Measurements from ENCODE around the gene C16orf74.

C16orf74 gene

DNA sequence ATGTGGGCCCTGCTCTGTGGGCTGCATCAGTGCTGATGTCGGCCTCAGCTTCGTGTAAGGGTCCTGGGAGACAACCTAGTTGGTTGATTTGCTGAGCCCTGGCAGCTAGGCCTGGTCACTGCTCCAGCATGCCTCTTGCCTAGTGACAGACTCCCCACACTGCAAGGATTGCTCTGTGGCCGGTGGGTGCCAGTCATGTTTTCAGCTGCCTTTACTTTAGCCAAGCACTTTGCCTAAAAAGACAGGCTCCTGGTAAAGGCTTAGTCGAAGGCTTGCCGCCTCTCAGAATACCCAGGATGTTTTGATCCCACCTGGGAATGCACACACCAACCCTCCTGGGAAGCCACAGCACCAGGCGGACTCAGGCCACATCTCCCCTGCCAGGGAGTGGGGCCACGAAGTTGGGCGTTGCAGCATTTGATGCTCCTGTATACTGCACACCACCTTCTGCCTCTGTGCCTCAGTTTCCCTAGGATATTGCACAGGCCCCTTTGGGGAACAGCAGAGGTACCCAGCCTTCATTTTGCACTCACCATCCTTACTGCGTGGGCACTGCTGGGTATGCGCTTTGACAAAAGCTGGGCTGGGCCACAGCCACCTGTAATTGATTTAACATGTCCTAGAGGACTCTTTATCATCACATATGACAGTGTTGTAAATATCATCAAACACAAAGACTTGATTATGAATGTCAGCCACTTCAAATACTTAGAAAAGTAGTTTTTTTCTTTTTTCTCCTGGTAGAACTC lies 82.0 kb downstream of the C16orf74 start:
- DNase-seq = no peak

DNA sequence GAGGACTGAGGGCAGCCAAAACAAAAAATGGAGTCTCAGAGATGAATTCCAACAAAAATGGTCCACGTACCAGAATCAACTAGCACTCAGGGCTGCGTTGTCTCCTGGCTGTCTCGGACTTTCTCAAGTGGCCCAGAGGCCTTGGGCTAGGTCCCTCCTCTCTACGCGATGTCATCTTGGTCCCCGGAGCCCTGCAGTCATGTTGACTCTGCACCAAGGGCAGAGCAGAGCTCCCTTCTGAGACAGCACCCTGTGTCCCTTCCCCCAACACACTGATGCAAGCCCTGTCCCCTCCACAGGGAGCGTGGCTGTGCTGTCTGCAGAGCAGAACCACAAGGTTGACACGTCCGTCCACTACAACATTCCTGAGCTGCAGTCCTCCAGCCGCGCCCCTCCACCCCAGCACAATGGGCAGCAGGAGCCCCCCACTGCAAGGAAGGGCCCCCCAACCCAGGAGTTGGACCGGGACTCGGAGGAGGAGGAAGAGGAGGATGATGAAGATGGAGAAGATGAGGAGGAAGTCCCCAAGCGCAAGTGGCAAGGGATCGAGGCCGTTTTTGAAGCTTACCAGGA lies 83.0 kb downstream of the C16orf74 start:
- no peak for DNase-seq

DNA sequence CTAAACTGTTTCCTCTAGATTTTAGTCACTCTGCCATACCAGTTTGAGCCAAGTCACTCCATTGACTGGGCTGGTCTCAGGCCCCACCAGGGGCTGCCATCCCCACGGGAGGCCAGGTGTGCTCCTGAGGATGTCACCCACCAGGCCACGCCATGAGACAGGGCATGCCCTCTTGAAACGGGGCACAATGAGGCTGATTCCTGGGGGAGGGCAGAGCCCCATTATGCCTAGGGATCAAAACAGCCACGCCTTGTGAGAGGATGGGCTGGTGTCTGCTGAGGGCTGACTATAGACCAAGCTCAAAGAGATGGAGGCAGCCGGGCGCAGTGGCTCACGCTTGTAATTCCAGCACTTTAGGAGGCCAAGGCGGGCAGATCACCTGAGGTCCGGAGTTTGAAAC lies 83.6 kb downstream of the C16orf74 start:
- no peak for DNase-seq

DNA sequence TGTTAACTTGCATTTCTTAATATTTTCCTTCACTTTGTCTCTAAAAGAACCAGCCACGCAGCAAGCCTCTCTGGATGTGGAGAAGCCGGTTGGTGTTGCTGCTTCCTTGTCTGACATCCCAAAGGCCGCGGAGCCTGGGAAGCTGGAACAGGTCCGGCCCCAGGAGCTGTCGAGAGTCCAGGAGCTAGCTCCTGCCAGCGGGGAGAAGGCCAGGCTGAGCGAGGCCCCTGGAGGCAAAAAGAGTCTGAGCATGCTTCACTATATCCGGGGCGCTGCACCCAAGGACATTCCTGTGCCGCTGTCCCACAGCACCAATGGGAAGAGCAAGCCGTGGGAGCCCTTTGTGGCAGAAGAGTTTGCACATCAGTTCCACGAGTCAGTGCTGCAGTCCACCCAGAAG lies 85.0 kb downstream of the C16orf74 start:
- no peak for DNase-seq

DNA sequence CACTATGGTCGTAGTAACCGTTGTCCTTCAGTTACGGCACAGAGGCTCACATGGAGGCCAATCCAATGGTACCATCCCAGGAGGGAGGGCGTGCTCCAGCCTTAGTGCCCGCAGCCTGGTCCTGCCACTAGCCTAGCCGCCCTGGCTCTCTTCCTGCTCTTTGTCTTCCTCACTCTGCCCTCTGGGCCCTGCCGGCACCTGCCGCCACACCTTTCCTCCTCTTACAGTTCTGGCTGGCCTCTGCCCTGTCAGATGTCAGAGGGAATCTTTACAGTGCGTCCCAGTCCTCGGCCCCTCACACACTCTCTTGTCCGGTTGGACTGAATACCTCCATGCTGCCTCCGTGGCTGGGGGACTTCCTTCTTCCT lies 85.5 kb downstream of the C16orf74 start:
- DNase-seq = no peak

DNA sequence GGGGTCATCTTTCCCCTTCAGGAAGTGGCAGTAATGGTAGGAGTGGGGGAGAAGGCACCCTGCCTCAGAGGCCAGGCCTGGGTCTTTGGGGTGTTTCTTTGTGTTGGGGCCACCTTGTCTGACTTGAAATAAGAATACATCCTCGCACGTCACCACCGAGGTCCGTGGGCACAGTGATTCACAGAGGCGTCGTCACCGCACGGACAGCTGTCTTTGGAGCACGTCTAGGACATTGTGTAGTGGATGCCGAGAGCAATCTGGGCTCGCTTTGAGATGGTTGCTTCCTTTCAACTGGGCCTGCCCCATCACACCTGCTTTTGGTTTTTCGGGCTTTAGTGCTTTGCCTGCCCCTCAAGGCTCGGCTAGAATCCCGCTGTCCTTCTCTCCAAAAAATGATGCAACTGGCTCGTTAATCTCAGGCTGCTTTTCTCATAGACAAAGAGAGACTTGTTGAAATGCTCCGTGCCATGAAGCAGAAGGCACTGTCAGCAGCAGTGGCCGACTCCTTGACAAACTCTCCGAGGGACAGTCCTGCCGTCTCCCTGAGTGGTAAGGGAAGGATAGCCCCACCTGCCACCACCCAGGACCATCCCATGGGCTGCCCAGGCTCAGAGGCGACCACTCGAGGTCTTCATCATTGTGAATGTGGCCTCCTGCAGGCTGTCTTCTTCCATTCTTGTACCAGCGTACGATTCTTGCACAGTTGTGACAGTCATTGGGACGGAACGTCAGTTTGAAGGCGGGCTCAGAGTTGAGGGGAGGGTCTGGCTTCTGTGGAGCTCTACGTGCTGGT lies 86.1 kb downstream of the C16orf74 start:
- no peak for DNase-seq

DNA sequence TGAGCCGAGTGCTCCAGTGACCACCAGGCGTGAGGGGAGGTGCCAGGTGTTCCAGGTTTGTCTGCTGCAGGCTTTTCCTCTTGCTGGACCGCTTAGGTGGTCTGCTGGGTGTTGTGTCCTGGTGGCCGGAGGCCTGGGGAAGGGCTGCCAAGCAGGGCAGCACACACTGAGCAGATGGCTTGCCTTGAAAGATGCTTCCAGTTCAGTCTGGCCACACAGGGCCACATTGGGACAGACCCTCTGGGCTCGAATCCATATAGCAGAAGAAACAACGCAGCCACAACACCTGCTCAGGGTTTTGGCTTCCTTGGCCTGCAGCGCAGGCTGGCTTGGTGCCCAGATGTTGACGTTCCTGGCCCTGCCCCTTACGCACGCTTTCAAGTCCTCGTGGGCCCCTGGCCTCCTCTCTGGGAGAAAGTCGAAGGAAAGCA lies 87.0 kb downstream of the C16orf74 start:
- DNase-seq = no peak

DNA sequence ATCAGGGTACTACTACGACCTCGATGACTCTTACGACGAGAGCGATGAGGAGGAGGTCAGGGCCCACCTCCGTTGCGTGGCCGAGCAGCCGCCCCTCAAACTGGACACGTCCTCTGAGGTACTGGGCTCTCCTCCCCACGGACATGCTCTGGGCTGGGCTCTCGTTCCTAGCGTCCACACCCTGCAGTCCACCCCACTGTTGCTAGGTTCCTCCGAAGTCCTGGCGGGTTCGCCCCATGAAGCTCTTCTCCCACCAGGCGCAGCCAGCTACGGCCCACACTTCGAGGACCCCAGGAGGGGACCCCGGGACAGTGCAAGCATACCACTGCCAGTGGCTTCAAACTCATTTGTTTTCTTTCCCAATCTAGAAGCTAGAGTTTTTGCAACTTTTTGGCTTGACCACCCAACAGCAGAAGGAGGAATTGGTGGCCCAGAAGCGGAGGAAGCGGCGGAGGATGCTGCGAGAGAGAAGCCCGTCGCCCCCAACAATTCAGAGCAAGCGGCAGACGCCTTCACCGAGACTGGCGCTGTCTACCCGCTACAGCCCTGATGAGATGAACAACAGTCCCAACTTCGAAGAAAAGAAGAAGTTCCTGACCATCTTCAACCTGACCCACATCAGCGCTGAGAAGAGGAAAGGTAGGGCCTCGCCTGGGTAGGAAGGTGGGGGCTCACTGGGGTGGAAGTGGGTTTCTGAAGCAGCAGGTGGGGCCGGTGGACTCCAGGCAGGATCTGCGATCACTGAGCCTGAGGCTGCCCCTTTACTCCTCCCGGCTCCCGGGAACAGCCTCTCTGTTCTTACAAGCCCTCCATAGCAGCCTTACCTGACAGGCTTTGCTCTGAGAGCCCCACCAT lies 87.7 kb downstream of the C16orf74 start:
- DNase-seq = no peak

DNA sequence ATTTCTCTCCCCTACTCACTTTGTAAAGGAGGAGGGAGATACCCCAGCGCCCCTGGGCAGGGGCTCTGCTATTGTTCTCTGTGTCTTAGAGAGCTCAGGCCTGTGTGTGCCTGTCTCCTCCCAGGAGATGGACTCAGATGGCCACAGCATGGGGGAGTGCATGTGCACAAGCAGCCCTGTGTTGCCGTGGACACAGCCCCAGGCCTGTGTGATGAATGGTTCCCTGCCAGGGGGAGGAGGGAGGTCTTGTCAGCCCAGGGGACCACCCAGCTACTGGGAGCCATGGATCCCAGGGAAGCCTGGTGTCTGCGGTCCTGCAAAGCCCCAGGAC lies 88.4 kb downstream of the C16orf74 start:
- DNase-seq = no peak

DNA sequence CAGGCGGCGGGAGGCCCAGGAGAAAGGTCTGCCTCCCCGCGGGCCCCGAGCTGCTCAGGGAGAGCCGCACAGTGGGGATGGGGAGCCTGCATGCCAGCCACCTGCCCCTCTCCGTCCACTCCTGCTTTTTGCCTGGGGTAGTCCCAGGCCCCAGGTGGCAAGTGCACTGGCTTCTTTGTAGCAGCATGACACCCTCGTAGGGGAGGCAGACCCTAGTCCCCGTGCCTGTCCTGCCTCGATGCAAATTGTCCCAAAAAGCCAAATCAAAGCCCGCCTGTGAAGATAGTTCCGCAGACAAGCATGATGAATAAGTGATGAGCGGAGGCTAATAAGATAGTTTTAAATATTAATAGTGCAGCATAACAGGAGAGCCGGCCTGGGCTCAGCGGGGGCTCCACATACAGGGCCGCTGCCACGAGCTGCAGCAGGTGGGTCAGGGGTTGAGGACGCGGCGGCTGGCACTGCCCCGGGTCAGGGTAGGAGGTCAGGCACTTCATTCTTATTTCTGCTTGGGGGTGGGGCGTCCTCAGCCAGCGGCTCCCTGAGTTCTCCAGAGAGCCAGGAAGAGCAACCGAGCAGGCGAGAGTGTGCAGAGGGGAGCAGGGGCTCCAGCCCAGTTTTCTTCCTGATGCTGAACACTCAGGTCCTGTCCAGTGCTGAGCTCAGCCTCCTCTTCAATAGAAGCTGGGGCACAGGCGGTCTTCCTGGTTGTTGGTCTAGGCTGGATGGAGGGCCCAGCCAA lies 89.0 kb downstream of the C16orf74 start:
- no peak for DNase-seq

DNA sequence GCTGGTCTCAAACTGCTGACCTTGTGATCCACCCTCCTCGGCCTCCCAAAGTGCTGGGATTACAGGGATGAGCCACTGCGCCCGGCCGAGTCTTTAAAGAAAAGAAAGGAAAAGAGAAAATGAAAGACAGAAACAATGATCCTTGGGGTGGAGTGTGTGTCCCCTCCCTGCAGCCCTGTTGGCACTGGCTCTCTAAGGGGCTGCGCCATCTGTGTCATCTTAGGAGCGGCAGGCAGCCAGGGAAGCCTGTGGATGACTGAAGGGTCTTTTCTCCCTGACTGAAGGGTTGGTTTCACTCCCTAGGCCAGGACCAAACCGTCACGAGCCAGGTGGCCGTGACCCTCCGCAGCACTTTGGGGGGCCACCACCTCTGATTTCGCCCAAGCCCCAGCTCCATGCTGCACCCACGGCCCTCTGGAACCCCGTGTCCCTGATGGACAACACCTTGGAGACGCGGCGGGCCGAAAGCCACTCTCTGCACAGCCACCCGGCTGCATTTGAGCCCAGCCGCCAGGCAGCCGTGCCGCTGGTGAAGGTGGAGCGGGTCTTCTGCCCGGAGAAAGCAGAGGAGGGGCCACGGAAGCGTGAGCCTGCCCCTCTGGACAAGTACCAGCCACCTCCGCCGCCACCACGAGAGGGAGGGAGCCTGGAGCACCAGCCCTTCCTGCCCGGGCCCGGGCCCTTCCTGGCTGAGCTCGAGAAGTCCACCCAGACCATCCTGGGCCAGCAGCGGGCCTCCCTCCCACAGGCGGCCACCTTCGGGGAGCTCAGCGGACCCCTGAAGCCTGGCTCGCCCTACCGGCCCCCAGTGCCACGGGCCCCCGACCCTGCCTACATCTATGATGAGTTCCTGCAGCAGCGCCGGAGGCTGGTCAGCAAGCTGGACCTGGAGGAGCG lies 89.8 kb downstream of the C16orf74 start:
- DNase-seq = no peak

DNA sequence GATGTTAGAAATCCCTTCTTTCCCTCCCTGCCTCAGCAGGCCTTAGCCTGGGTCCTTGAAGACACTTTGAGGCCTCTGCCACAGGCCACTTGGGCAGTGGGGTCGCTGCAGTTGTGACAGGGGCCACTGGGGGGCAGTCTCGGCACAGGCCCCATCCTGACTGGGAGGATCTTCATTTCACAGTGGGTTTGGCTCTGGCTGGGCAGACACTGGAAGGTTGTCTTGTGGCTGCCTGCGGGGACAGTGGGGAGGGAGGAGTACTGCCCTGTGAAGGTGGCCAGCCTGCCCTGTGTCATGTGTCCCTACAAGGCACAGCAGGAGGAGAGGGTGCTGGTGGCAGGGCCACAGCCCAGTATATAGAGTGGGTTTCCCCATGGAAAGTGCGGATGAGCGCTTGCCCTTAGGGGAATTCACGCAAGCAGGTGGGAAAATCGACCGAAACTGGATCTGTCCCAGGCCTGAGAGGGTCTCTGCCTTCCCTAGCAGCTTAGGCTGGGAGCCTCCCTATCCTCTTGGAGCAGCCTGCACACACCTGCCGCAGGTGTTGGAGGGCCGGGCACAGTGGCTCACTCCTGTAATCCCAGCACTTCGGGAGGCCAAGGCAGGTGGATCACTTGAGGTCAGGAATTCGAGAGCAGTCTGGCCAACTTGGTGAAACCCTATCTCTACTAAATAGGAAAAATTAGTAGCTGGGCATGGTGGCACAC lies 90.9 kb downstream of the C16orf74 start:
- no peak for DNase-seq

DNA sequence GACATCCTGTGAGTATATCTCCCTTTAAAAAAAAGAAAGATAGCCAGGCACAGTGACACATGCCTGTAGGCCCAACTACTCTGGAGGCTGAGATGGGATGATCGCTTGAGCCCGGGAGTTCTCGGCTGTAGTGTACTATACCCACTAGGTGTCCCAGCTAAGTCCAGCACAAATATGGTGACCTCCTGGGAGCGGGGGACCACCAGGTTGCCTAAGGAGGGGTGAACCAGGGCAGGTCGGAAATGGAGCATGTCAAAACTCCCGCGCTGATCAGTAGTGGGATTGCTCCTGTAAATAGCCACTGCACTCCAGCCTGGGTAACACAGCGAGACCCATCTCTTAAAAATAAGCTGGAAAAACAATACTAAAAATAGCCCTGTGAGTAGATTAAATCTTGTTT lies 91.6 kb downstream of the C16orf74 start:
- no peak for DNase-seq

DNA sequence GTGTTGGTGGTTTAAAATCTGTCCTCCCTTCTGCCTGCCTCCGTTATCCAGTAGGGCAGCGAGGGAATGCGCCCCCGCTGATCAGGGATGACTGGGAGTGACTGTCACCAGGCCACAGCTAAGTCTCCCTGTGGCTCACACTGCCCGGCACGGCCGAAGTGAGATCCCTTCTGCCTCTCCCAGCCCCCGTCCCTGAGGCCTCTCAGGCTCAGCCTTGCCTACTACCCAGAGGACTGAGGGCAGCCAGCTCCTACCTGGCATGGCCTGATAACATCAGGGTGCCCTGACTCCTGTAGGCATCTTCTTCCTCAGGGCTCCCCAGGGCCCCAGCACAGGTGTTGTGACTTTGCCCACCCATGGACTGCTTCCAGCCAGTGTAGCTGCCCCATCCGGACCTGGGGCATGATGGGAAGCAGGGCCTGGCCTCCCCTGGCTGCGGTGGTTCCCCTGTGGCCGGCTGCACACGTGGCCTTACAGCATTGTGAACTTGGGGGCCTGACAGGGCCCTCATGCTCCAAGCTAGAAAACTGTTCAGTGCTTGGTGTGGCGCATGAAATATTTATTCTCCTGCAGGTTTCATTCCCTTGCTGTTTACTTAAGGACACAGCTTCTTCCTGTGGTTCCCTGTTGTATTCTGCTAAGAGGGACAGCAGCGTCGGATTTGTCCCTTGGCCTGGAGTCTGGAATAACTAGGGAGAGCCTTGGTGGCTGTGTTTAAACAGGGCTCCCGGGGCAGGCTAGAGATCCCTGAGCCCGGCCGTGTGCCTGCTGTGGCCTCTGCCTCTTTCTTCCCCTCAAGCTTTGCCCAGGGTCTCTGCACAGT lies 92.2 kb downstream of the C16orf74 start:
- no peak for DNase-seq

DNA sequence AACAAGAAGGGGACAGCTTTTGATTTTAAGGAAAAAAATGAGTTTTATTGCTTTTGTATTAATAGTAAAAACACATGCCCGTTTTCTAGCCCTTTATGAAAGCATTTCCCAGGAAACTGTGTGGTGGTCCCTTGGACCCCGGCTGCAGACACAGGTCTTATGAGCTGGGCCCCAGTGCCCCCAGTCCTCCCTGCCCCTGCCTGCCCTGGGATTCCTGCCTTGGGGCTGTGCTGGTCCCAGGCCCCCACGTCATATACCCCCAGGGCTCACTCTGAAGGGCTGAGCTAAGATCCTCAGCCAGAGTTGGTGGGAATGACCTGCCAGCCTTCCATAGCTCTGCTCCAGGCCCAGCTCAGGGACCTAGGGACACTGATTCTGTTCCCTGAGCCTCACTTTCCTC lies 92.9 kb downstream of the C16orf74 start:
- DNase-seq = no peak

Data from GDM1 (cell line).